Thymus (tissue), 11 donors: Measurements from ENCODE around the gene NUP50. TPM values are rescaled to one million over a fixed set of nuclear protein-coding genes. Genes with fewer than 3 reads are reported as not detected.

Experiments used
- DNase-seq, 9 donors: peaks; one replicate each; pipeline ENCODE4 v3.0.0-alpha.2; 2013; ENCODE audit warnings: low spot score in 9 of 9, low read depth in 6 of 9, missing footprints in 1 of 9
- H3K27ac ChIP-seq, 2 donors: one replicate each; pipeline ENCODE4 v1.5.1; 2013; ENCODE audit warnings: control low read depth in 1 of 2, low read depth in 1 of 2, low read length in 1 of 2, mild to moderate bottlenecking in 1 of 2, moderate library complexity in 1 of 2
- H3K27me3 ChIP-seq, 2 donors: one replicate each; pipeline ENCODE4 v1.5.1; 2013; ENCODE audit warnings: low read length in 1 of 2; ENCODE audit not compliant: control insufficient read depth in 2 of 2, insufficient read depth in 1 of 2
- H3K36me3 ChIP-seq, 2 donors: one replicate each; pipeline ENCODE4 v1.5.1; 2013; ENCODE audit warnings: low read length in 1 of 2, mild to moderate bottlenecking in 1 of 2, moderate library complexity in 1 of 2; ENCODE audit not compliant: control insufficient read depth in 2 of 2, insufficient read depth in 2 of 2
- H3K4me1 ChIP-seq, 2 donors: one replicate each; pipeline ENCODE4 v1.5.1; 2013; ENCODE audit warnings: low read length in 2 of 2; ENCODE audit not compliant: control insufficient read depth in 2 of 2, insufficient read depth in 2 of 2
- H3K4me3 ChIP-seq, 2 donors: one replicate each; pipeline ENCODE4 v1.5.1; 2013; ENCODE audit warnings: low read length in 2 of 2, control low read depth in 1 of 2, mild to moderate bottlenecking in 1 of 2
- H3K9me3 ChIP-seq, 2 donors: one replicate each; pipeline ENCODE4 v1.5.1; 2013; ENCODE audit warnings: low read length in 1 of 2, mild to moderate bottlenecking in 1 of 2; ENCODE audit not compliant: control insufficient read depth in 2 of 2, insufficient read depth in 1 of 2
- WGBS: extraction: QIAGEN DNeasy Blood & Tissue Kit; methylation state at CpG from one replicate; pipeline ENCODE4 v1.1.7; 2013; 5-methylcytosine and 5-hydroxymethylcytosine counted together
- polyA plus RNA-seq: library from polyadenylated mRNA; stranded (reverse); fragments of 200-250 nt; gene quantifications from one replicate; pipeline ENCODE4 v1.2.3, GENCODE V29; 2013
- total RNA-seq: library from RNA; stranded (reverse); fragments of 120-200 nt; gene quantifications from one replicate; pipeline ENCODE4 v1.2.4, GENCODE V29; 2013
- donor health status: healthy.

The NUP50 gene
- total and polyA plus RNA-seq, 2 donors, result 40.6 to 70.1 TPM

GRCh38 chr22:45196308-45196707, 32.6 kb downstream of the NUP50 start:
- 94% methylated on average over 16 of the region's 16 CpGs for WGBS
- DNase-seq, result no peak
- H3K4me3 ChIP-seq, result no peak overlapping the region
- H3K27me3 ChIP-seq, result no peaks in the 10 kb centered on the region
- H3K27ac ChIP-seq, result peak overlapping the region in 1 of 2 donors; percentile 0
- peaks cover 0 to 4% of the 10 kb centered on the region in 2 donors for H3K4me1 ChIP-seq
- H3K36me3 ChIP-seq, result peaks cover 42 to 46% of the 10 kb centered on the region in 2 donors
- no peaks in the 10 kb centered on the region for H3K9me3 ChIP-seq

DNA sequence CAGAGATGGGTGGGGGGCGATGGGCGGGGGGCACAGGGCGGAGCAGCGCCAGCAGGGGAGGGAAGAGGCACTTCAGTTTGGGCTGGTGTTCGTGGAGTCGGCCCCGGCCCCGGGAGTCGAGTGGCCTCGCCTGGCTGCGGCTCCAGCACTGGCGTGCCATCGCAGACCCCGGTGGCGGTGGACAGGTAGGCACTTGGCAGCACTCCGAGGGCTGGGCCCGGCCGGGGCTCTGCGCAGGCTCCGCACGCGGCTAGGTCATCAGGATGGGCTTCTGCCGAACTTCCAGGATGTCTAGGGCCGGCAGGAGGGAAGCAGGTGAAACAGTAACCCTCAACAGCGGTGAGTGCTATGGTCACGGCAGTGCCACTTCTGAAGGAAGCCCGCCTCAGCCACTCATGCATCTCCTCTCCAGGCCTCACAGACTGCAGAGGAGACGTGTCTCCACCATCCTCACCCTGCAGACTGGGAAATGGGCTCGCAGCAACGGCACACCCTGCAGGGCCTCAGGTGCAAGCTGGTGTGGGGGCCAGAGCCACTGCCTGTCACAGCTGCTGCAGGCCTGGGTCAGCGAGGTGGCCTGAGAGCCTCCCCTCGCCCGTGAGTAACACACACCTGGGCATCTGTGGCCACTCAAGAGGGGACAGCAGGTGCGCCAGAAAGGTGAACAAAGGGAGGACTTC, 33.3 kb downstream of the NUP50 start:
- WGBS, result 95% methylated on average over 34 of the region's 34 CpGs
- H3K9me3 ChIP-seq, result no peaks in the 10 kb centered on the region
- H3K4me1 ChIP-seq, result peaks cover 0 to 4% of the 10 kb centered on the region in 2 donors
- H3K4me3 ChIP-seq, result no peak overlapping the region
- no peaks in the 10 kb centered on the region for H3K27me3 ChIP-seq
- H3K36me3 ChIP-seq, result peaks cover 44 to 49% of the 10 kb centered on the region in 2 donors
- no peak for DNase-seq
- no peak overlapping the region for H3K27ac ChIP-seq

- H3K4me1 ChIP-seq, result peaks cover 0 to 4% of the 10 kb centered on the region in 2 donors
- no peaks in the 10 kb centered on the region for H3K9me3 ChIP-seq
- H3K4me3 ChIP-seq, result no peak overlapping the region
- H3K36me3 ChIP-seq, result peaks cover 52 to 57% of the 10 kb centered on the region in 2 donors
- H3K27ac ChIP-seq, result no peak overlapping the region
- 95% methylated on average over 28 of the region's 28 CpGs for WGBS
- no peaks in the 10 kb centered on the region for H3K27me3 ChIP-seq
- DNase-seq, result no peak
These were observed 34.1 kb downstream of the NUP50 start for GRCh38 chr22:45197606-45198462.

- Histone ChIP-seq H3K4me1 (peaks cover 0 to 4% of the 10 kb centered on the region in 2 donors), H3K9me3 (no peaks in the 10 kb centered on the region), H3K4me3 (no peak overlapping the region), H3K27me3 (no peaks in the 10 kb centered on the region), H3K27ac (no peak overlapping the region), H3K36me3 (peaks cover 54 to 63% of the 10 kb centered on the region in 2 donors)
- DNase-seq, result no peak
- 95% methylated on average over 9 of the region's 9 CpGs for WGBS
These were observed 34.7 kb downstream of the NUP50 start for GRCh38 chr22:45198463-45198795.

- WGBS, result 97% methylated on average over 16 of the region's 16 CpGs
- Histone ChIP-seq H3K4me1 (peaks cover 0 to 4% of the 10 kb centered on the region in 2 donors), H3K4me3 (no peak overlapping the region), H3K27me3 (no peaks in the 10 kb centered on the region), H3K27ac (no peak overlapping the region), H3K36me3 (peaks cover 51 to 73% of the 10 kb centered on the region in 2 donors), H3K9me3 (no peaks in the 10 kb centered on the region)
- DNase-seq, result no peak
These were observed 36.0 kb downstream of the NUP50 start for GRCh38 chr22:45199723-45200122.

DNA sequence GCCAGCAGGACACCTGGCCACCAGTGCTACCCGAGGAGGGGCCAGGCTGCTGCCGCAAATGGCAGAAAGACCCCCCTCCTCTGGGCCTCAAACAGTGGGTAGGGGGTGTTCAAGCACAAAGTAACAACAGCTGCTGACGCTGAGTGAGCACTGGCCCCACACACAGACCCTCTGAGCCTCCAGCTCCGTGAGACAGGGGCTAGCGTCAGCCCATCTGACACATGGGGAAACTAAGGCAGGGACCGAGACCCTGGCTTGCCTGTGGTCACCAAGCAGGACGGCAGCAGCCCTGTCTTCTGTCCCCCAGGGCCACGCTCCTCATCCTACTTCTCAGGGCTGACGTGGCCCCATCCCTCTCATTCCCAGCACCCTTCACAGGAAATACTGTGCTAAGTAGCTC, 36.5 kb downstream of the NUP50 start:
- WGBS, result 98% methylated on average over 9 of the region's 9 CpGs
- DNase-seq, result no peak
- Histone ChIP-seq H3K4me1 (peaks cover 0 to 4% of the 10 kb centered on the region in 2 donors), H3K27ac (no peak overlapping the region), H3K9me3 (no peaks in the 10 kb centered on the region), H3K36me3 (peaks cover 46 to 77% of the 10 kb centered on the region in 2 donors), H3K4me3 (no peak overlapping the region), H3K27me3 (no peaks in the 10 kb centered on the region)

- no peak for DNase-seq
- H3K27ac ChIP-seq, result no peak overlapping the region
- peaks cover 0 to 4% of the 10 kb centered on the region in 2 donors for H3K4me1 ChIP-seq
- H3K36me3 ChIP-seq, result peaks cover 40 to 78% of the 10 kb centered on the region in 2 donors
- no peaks in the 10 kb centered on the region for H3K9me3 ChIP-seq
- H3K4me3 ChIP-seq, result no peak overlapping the region
- 94% methylated on average over 18 of the region's 18 CpGs for WGBS
- no peaks in the 10 kb centered on the region for H3K27me3 ChIP-seq
These were observed 37.3 kb downstream of the NUP50 start for GRCh38 chr22:45200860-45201511.

GRCh38 chr22:45201678-45202332, 38.1 kb downstream of the NUP50 start:
- WGBS, result 89% methylated on average over 9 of the region's 9 CpGs
- Histone ChIP-seq H3K36me3 (peaks cover 35 to 69% of the 10 kb centered on the region in 2 donors), H3K9me3 (no peaks in the 10 kb centered on the region), H3K4me1 (peaks cover 0 to 4% of the 10 kb centered on the region in 2 donors), H3K27me3 (no peaks in the 10 kb centered on the region), H3K4me3 (no peak overlapping the region), H3K27ac (no peak overlapping the region)
- no peak for DNase-seq
